ENCODE results near the gene ASAP2.

DNA sequence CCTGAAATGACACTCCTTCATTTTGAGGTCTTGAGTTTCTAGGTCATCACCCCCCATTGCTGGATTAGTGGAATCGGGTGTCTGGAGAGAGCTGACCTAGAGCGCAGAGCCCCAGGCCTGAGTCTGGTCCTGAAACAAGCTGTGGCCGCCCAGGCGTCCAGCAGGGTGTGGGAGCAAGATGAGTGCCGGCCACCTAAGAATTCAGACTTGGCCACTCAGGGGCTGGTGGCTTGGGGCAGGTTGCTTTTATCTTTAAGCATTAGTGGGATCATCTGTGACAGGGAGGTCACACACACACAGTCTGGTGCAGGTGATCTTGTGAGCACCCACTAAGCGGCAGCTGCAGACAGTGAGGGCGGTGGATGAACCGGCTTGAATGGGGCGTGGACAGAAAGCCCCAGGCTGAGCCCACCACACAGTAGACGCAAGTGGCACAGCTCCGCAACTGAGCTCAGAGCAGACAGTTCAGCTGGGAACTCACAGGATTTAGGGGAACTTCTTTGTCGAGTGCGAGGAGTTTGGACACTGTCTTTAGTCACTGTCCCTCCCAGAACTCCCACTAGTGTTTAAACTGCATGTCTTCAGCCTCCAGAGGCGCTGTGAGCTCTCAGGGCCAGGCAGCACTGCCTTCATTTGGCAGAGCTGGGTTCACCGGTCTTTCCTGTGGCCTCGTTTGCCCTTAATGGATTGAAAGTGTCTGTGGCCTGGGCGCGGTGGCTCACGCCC lies 195.2 kb downstream of the ASAP2 start:
- TF ChIP-seq, protein P1, sequence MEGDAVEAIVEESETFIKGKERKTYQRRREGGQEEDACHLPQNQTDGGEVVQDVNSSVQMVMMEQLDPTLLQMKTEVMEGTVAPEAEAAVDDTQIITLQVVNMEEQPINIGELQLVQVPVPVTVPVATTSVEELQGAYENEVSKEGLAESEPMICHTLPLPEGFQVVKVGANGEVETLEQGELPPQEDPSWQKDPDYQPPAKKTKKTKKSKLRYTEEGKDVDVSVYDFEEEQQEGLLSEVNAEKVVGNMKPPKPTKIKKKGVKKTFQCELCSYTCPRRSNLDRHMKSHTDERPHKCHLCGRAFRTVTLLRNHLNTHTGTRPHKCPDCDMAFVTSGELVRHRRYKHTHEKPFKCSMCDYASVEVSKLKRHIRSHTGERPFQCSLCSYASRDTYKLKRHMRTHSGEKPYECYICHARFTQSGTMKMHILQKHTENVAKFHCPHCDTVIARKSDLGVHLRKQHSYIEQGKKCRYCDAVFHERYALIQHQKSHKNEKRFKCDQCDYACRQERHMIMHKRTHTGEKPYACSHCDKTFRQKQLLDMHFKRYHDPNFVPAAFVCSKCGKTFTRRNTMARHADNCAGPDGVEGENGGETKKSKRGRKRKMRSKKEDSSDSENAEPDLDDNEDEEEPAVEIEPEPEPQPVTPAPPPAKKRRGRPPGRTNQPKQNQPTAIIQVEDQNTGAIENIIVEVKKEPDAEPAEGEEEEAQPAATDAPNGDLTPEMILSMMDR (IDR thresholded peaks at IDR 0.05; ENCODE audit: low read length) = no peak
- TF ChIP-seq EZH2 (optimal IDR thresholded peaks at IDR 0.05; ENCODE audit: low read depth, low read length) = no peak
